HG02970 (cell line): ENCODE results near the gene ERC2.
"Not testable (repeated sequence)": the region's sequence is repeated elsewhere in the genome, so short reads cannot be mapped to it uniquely, and the experiment has no call there.

Experiments
- ATAC-seq: cut with Tn5 transposase; IDR thresholded peaks from one replicate; pipeline ENCODE4 v1.9.1; 2021; ENCODE audit warnings: mild to moderate bottlenecking, moderate library complexity, moderate number of reproducible peaks; ENCODE audit not compliant: unreplicated experiment, low FRiP score

The ERC2 gene

DNA sequence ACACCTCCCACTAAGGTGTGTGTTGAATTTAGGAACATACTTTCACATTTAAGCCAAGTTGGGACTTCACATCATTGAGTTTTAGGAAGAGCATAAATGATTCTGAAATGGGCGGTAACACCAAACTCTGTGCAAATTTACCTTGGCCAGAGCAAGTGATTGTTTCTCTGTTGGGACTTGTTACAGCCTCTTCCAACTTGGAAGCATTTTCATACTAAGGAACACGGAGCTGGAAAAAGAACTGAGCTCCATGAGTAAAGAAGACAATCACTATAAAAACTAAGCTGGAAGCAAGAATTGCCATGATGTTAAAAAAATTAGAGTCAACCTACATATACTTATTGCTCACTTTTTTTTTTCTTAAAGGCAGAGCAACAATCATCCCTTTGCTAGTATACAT, 371.3 kb downstream of the ERC2 start:
- ATAC-seq, result no peak

- ATAC-seq, result no peak
These were observed 374.1 kb downstream of the ERC2 start for GRCh38 chr3:56094170-56094569.

GRCh38 chr3:56089739-56090138, 378.5 kb downstream of the ERC2 start:
- ATAC-seq, result no peak

DNA sequence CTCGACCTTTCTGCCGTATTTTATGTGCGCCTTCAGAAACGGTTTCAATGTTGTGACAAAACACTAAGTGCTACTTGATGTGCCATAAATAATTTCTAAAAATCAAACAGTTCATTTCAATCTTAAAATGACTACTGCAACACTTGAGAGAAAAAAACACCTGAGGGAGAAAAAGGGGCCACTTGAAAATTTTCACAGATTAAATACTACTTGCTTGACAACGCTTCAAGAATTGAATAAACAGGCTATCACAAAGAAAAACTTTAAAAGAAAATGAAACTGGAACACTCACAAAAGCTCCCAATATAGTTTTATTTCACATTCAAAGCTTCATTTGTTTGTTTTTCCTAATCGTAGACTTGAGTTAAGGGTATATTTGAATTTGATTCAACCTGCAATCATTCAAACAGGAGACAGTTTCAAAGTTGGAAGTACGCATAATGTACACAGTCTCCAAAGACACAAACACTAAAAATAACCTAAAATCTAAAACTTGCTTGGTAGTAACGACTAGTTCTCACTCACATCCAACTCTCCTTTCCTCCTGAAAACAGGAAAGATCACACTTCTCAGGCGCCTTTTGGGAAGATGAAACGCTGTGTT, 380.7 kb downstream of the ERC2 start:
- no peak for ATAC-seq

DNA sequence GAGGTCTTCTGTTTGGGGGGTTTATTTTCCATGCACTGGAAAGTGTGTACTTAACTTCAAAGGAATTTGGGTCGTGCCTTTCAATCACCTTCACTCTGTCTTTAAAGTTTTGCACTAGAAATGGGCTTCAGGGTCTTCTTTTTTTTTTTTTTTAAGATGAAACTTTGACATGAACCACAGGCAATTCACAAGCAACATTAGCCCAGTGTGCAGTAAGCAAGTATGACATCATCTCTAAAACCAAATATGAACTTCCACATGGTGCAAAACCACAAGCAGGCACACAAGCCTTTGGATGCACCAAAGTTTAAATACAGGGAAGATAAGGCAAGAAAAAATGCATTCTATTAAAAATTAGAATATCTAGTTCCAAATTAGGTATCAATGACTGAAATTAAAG, 381.9 kb downstream of the ERC2 start:
- ATAC-seq, result no peak

DNA sequence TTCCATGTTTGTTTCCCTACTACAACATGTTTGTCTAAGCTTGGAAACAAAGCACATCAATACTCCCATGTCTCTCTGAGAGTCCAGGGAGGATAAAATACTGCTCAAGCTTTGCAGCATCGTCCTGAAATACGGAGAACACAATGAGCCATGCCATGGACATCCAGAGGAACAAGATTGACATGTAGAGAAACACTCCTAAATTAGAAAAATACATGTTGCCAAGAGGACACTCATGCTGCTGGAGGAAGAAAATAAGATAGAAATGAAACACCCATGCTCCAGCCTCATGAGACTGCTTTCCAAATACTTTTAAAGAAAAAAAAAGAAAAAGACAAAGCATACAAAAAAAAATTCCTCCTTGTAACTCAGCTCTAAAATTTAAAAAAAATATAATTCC, 387.0 kb downstream of the ERC2 start:
- ATAC-seq, result no peak

GRCh38 chr3:56076746-56077145, 391.5 kb downstream of the ERC2 start:
- no peak for ATAC-seq

DNA sequence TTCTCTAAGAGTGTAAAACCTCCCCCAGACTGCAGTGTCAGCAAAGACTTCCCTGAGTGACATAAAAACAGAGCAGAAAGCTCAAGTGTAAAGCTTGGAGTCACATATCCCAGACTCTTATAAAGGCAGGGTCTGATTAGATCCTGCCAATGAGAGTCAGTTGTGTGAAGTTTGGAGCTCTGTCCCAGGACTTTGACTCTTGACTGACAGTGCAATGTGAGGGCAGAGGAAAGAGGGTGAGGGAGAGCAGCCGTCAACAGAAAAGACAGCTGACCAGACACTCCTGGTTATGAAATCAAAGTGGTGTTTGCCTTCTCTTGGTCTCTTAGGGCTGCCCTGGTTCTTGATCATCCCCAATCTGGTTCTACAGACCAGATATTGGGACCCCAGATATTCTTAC, 393.2 kb downstream of the ERC2 start:
- ATAC-seq, result no peak

DNA sequence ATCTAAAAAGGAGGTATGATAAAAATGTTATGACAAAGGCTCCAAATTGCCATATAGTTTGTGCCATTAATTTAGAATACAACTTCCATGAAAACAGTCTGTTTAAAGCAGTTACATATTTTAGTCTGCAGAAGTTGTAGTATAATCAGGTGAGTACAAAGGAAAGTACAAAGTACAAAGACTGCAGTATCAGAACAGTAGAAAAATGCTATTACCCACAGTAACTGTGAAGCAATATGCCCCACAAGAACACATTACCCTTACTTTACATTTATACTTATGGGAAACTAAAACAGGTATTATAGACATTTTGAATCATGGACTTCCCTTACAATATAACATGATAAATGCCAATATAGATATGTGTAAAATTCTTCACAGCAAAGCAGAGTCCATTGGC, 398.5 kb downstream of the ERC2 start:
- no peak for ATAC-seq

GRCh38 chr3:56066405-56066804, 401.9 kb downstream of the ERC2 start:
- not testable (repeated sequence) for ATAC-seq

GRCh38 chr3:56064684-56065083, 403.6 kb downstream of the ERC2 start:
- ATAC-seq, result no peak

DNA sequence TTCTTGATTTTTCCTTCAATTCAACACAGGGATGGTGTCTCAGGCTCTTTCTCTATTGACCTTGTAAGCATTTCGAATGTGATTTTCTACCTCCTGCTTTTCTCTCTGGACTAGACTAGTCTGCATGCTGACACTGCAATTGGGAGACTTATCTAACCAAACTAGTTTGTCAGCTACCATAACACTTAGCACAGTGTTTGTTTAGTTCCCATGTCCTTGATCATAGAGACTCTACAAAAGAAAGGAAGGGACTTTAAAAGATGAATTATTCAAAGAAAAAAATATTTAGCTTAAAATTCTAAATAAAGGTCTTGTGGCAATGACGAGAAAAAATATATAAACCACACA, 407.0 kb downstream of the ERC2 start:
- ATAC-seq, result no peak

GRCh38 chr3:56060521-56061278, 407.6 kb downstream of the ERC2 start:
- no peak for ATAC-seq

GRCh38 chr3:56059731-56060130, 408.5 kb downstream of the ERC2 start:
- no peak for ATAC-seq

DNA sequence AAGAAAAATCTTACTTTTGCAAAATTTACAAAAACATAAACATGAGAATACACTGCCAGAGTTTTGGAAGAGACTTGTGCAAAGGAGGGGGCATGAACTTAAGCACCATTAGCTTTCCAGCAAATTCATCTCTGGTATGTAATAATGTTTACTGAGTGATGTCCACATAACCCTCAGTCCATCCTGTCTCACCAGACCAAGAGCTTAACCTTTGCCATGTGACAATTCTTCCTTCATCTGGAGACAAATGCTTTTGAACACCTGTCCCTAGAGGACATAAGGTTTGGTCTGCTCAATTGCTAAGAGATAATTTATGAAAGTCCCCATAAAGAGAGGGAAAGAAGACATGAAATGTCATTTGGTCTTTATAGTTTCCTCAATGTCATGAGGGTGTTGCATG, 412.3 kb downstream of the ERC2 start:
- ATAC-seq, result no peak

DNA sequence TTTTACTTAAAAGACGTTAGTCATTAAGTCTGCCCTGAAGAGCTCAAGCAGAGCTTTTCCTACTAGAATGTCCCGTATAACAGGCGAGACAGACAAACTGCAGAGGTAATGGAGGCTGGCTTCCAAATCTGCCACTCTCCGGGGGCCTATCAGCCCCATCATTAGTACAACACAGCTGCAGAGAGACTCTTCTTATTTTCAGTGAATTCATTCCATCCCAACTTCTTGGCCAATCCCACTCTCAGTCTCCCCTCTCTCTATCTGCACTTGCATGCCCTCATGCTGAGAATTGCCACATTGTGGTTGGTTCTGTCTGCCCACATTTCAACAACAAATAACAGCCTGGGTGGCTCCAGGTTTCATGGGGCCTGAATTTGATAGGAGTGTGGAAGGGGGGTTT, 412.7 kb downstream of the ERC2 start:
- no peak for ATAC-seq

DNA sequence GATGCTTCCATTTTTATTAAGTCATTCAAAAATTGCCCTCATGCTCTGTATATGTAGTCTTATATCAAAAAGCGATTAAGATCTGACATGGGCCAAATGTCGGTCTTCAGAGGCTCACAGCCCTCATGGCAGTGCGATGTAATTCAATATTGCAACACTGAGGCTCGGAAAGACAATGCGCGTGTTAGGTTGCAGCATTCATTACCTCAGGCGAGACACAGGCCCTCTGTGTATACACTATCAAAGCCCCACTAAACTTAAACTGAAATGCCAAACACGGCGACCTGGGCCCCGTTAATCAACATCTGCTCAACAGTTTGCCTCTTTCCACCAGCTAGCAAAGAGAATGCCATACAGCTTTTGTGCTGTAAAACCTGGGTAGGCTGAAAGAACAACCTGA, 413.4 kb downstream of the ERC2 start:
- ATAC-seq, result no peak

GRCh38 chr3:56053727-56054126, 414.5 kb downstream of the ERC2 start:
- ATAC-seq, result no peak

DNA sequence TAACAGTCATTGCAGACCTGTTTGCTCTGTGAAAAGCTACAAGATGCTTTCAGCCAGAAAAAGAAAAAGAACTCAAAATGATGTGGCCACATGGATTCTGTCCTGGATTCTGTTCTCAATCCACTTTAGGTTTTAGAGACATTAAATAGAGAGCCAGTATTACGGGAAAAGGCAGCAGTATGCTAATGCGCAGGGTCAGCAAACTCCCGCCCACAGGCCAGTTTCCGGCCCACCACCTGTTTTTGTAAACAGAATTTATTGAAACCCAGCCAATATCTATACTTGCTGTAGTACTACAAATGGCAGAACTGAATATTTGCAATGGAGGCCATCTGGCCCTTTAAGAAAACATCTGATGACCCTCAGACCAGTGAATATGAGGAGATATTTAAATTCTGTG, 416.1 kb downstream of the ERC2 start:
- ATAC-seq, result no peak

DNA sequence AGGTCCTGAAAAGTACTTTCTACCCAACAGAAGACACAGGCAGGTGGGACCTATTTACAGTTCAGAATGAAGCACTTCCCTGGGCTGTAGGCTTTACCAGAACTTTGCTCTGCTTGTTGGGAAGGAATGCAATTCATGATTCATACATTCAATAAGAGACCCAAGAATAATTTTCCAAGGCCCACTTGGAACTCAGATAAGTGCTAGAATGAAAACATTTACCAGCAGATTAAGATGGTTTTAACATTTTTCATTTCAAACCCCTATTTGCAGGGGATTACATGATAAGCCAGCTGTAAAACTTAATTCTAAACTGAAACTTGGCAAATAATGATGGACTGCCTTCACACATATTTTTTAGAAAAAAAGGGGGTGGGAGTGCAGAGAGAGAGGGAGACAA, 417.2 kb downstream of the ERC2 start:
- ATAC-seq, result no peak

DNA sequence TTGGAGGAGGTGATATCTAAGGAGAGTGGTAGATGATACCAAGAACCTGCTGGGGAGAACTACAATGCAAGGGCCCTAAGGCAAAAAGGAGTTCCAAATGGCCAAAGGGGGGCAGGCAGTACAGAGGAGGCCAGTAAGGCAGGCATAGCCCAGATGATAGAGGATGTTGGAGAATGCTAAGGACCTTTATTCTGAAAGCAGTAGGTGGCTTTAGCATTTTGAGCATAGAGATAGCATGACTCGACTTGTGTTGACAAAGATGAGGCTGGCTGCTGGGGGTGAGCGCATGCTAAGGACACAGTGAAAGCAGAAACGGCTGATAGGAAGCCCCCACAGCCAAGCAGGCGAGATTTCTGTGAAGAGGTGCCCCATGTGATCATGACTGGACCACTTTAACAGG, 419.3 kb downstream of the ERC2 start:
- ATAC-seq, result no peak

DNA sequence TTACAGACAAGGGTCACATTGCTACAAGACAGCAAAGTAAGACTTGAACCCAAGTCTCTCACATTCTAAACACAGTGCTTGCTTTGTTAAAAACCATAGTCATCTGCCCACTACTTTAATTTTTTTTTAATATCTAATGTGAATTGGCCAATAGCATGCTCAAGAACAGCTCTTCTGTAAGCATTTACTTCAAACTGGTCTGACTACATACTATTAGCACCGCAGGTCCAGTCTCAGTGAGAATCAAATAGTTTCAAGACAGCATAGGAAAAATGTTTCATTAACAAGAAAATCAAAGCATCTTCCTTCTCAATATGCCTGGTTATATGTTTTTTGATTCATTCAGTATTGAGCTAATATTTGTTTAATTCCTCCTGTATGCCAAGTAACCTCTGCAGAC, 419.9 kb downstream of the ERC2 start:
- no peak for ATAC-seq
